Measurements from ENCODE around the gene BNIP3. TPM values are rescaled to one million over a fixed set of nuclear protein-coding genes. Genes with fewer than 3 reads are reported as not detected.
"Not testable (repeated sequence)": the region's sequence is repeated elsewhere in the genome, so short reads cannot be mapped to it uniquely, and the experiment has no call there.

The BNIP3 gene
- total RNA-seq, 1 experiment from 2014 or later: 18.4 TPM

DNA sequence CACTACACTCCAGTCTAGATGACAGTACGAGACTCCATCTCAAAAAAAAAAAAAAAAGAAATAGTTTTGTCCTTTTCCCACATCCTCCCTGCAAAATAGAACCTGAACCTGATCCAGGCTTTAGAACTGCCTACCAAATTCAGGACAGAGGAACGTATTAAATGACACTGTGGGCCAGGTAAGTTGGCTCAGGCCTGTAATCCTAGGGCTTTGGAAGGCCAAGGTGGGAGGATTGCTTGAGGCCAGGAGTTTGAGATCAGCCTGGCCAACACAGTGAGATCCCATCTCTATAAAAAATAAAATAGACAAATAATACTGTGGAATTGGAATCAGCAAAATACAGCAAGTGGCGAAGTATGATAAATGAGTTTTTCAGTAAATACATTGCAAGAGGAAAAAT is 10.0 kb upstream of the BNIP3 start:
- no peaks in the 10 kb centered on the region for H3K36me3 ChIP-seq (ENCODE audit: control insufficient read depth, insufficient read depth, low read length)
- H3K27me3 Mint-ChIP-seq (ENCODE audit: insufficient read depth, unreplicated experiment): no peaks in the 10 kb centered on the region
- H3K9me3 ChIP-seq: peaks cover 9% of the 10 kb centered on the region; the same call in 1 of the 2 replicates
- no peaks in the 10 kb centered on the region for H3K27me3 ChIP-seq (replicated peaks; ENCODE audit: control insufficient read depth, insufficient read depth, low read length)
- ChIA-PET CTCF (no interaction called here), POLR2A (no interaction called here)
- no peaks in the 10 kb centered on the region for H3K9me3 Mint-ChIP-seq (ENCODE audit: unreplicated experiment)
- no peak overlapping the region for H3K4me3 ChIP-seq (ENCODE audit: low read depth, low read length)
- H3K4me3 Mint-ChIP-seq (ENCODE audit: unreplicated experiment): no peak overlapping the region
- TF ChIP-seq CTCF (IDR thresholded peaks at IDR 0.05; ENCODE audit: insufficient read depth in 1 of 2, low read depth in 1 of 2, low read length in 1 of 2, severe bottlenecking in 1 of 2, unreplicated experiment in 1 of 2): no peak
- no peaks in the 10 kb centered on the region for H3K36me3 Mint-ChIP-seq (ENCODE audit: insufficient read depth, unreplicated experiment)
- no peaks in the 10 kb centered on the region for H3K4me1 ChIP-seq
- intact Hi-C loops (cut with micrococcal nuclease; ENCODE audit: unreplicated experiment): no loop called here
- DNase-seq: no peak
- BruUV-seq (replicated peaks): no TSS peak
- H3K27ac Mint-ChIP-seq (ENCODE audit: unreplicated experiment): no peak overlapping the region
- peaks cover 4% of the 10 kb centered on the region for H3K4me1 Mint-ChIP-seq (ENCODE audit: low read depth, unreplicated experiment)

- H3K9me3 ChIP-seq; H3K36me3 ChIP-seq (ENCODE audit: control insufficient read depth, insufficient read depth, low read length); CTCF ChIA-PET; H3K27ac Mint-ChIP-seq (ENCODE audit: unreplicated experiment); H3K4me3 ChIP-seq (ENCODE audit: low read depth, low read length); H3K27me3 Mint-ChIP-seq (ENCODE audit: insufficient read depth, unreplicated experiment); H3K27me3 ChIP-seq (replicated peaks; ENCODE audit: control insufficient read depth, insufficient read depth, low read length); H3K9me3 Mint-ChIP-seq (ENCODE audit: unreplicated experiment); H3K4me3 Mint-ChIP-seq (ENCODE audit: unreplicated experiment); BruUV-seq (replicated peaks); H3K4me1 Mint-ChIP-seq (ENCODE audit: low read depth, unreplicated experiment); POLR2A ChIA-PET; H3K4me1 ChIP-seq; DNase-seq; H3K36me3 Mint-ChIP-seq (ENCODE audit: insufficient read depth, unreplicated experiment): not testable (repeated sequence)
- intact Hi-C loops (cut with micrococcal nuclease; ENCODE audit: unreplicated experiment): loop anchor here (10.0 kb wide), 1 partner anchor 157 kb away; no protein-coding TSS in a partner anchor
Measured at GRCh38 chr10:131987786-131988185, 6.1 kb upstream of the BNIP3 start.

DNA sequence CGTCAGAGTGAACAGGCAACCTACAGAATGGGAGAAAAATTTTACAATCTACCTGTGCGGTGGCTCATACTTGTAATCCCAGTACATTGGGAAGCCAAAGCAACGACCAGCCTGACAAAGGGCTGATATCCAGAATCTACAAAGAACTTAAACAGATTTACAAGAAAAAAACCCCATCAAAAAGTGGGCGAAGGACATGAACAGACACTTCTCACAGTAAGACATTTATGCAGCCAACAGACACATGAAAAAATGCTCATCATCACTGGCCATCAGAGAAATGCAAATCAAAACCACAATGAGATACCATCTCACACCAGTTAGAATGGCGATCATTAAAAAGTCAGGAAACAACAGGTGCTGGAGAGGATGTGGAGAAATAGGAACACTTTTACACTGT is 5.6 kb upstream of the BNIP3 start:
- H3K4me1 ChIP-seq; H3K27me3 ChIP-seq (replicated peaks; ENCODE audit: control insufficient read depth, insufficient read depth, low read length); H3K9me3 ChIP-seq; H3K4me3 Mint-ChIP-seq (ENCODE audit: unreplicated experiment); DNase-seq; H3K4me1 Mint-ChIP-seq (ENCODE audit: low read depth, unreplicated experiment); H3K36me3 Mint-ChIP-seq (ENCODE audit: insufficient read depth, unreplicated experiment); BruUV-seq (replicated peaks); H3K27ac Mint-ChIP-seq (ENCODE audit: unreplicated experiment); H3K4me3 ChIP-seq (ENCODE audit: low read depth, low read length); H3K9me3 Mint-ChIP-seq (ENCODE audit: unreplicated experiment); H3K36me3 ChIP-seq (ENCODE audit: control insufficient read depth, insufficient read depth, low read length); H3K27me3 Mint-ChIP-seq (ENCODE audit: insufficient read depth, unreplicated experiment); POLR2A ChIA-PET; CTCF ChIA-PET: not testable (repeated sequence)
- intact Hi-C loops (cut with micrococcal nuclease; ENCODE audit: unreplicated experiment): loop anchor here (10.0 kb wide), 1 partner anchor 158 kb away; no protein-coding TSS in a partner anchor

GRCh38 chr10:131986851-131987250 is 5.1 kb upstream of the BNIP3 start:
- H3K4me3 Mint-ChIP-seq (ENCODE audit: unreplicated experiment); H3K36me3 Mint-ChIP-seq (ENCODE audit: insufficient read depth, unreplicated experiment); BruUV-seq (replicated peaks); H3K4me1 ChIP-seq; H3K27ac Mint-ChIP-seq (ENCODE audit: unreplicated experiment); H3K27me3 ChIP-seq (replicated peaks; ENCODE audit: control insufficient read depth, insufficient read depth, low read length); DNase-seq; H3K9me3 Mint-ChIP-seq (ENCODE audit: unreplicated experiment); POLR2A ChIA-PET; H3K36me3 ChIP-seq (ENCODE audit: control insufficient read depth, insufficient read depth, low read length); H3K9me3 ChIP-seq; H3K27me3 Mint-ChIP-seq (ENCODE audit: insufficient read depth, unreplicated experiment); H3K4me1 Mint-ChIP-seq (ENCODE audit: low read depth, unreplicated experiment); H3K4me3 ChIP-seq (ENCODE audit: low read depth, low read length); CTCF ChIA-PET: not testable (repeated sequence)
- intact Hi-C loops (cut with micrococcal nuclease; ENCODE audit: unreplicated experiment): loop anchor here (10.0 kb wide), 1 partner anchor 158 kb away; no protein-coding TSS in a partner anchor
